Measurements from ENCODE around the gene WWOX. TPM values are rescaled to one million over a fixed set of nuclear protein-coding genes. Genes with fewer than 3 reads are reported as not detected.

The WWOX gene
- total and polyA plus RNA-seq, 2 of the 4 experiments (the other 2 are of a cell fraction) = 2.7 to 5.4 TPM

DNA sequence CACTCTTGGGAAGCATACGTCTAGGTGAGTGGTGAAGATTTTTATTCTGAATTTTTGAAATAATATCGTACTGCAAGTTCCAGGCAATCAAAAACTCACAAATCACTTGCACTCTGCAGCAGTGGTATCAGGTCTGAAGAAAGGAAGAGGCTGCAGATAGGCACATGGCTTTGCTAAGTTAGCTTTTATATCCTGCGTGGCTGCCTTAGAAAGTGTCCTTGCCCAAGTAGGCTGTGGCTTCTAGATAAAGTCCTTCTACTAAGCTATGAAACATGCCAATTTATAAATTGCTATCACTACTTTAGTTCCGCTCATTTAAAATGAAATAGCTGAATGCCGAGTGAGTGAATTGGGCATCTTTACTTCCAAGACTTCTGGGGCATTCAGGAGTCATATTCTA, 17.9 kb downstream of the WWOX start:
- no peaks in the 10 kb centered on the region for H3K4me1 ChIP-seq (ENCODE audit: control insufficient read depth, insufficient read depth, low read length)
- no peak overlapping the region for H3K23ac ChIP-seq (ENCODE audit: low read depth, low read length)
- dilution Hi-C loops (cut with HindIII; ENCODE audit: low sequenced_read_pairs, unreplicated experiment) (no loop called here), intact Hi-C loops (cut with micrococcal nuclease) (no loop called here), in situ Hi-C loops (cut with MboI; ENCODE audit: low sequenced_read_pairs) (loop anchor here (5.0 kb wide), 1 partner anchor 120 kb away; no protein-coding TSS in a partner anchor)
- no peak overlapping the region for H2AK9ac ChIP-seq (replicated peaks; ENCODE audit: low read depth, low read length, poor library complexity)
- no peak overlapping the region for H2BK120ac ChIP-seq (ENCODE audit: low read depth, low read length)
- H3K4ac ChIP-seq (ENCODE audit: low read depth, low read length) = no peak overlapping the region
- no peaks in the 10 kb centered on the region for H3K79me1 ChIP-seq (ENCODE audit: low read depth in 1 of 2, low read length in 2 of 2)
- H4K5ac ChIP-seq (ENCODE audit: low read depth, low read length) = no peak overlapping the region
- H2BK15ac ChIP-seq (ENCODE audit: low read depth, low read length) = no peak overlapping the region
- TF ChIP-seq, protein P1, sequence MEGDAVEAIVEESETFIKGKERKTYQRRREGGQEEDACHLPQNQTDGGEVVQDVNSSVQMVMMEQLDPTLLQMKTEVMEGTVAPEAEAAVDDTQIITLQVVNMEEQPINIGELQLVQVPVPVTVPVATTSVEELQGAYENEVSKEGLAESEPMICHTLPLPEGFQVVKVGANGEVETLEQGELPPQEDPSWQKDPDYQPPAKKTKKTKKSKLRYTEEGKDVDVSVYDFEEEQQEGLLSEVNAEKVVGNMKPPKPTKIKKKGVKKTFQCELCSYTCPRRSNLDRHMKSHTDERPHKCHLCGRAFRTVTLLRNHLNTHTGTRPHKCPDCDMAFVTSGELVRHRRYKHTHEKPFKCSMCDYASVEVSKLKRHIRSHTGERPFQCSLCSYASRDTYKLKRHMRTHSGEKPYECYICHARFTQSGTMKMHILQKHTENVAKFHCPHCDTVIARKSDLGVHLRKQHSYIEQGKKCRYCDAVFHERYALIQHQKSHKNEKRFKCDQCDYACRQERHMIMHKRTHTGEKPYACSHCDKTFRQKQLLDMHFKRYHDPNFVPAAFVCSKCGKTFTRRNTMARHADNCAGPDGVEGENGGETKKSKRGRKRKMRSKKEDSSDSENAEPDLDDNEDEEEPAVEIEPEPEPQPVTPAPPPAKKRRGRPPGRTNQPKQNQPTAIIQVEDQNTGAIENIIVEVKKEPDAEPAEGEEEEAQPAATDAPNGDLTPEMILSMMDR (conservative IDR thresholded peaks at IDR 0.05; ENCODE audit: low read depth, low read length) = no peak
- TF ChIP-seq SMC3 (IDR thresholded peaks at IDR 0.05; ENCODE audit: low read depth, low read length) (no peak), NFE2L2 (IDR thresholded peaks at IDR 0.05; ENCODE audit: low read depth, low read length) (no peak), CHD1 (IDR thresholded peaks at IDR 0.05; ENCODE audit: low read depth, low read length) (no peak), BHLHE40 (IDR thresholded peaks at IDR 0.05; ENCODE audit: low read depth, low read length) (no peak), MXI1 (IDR thresholded peaks at IDR 0.05; ENCODE audit: borderline replicate concordance, low read depth, low read length) (no peak), RAD21 (IDR thresholded peaks at IDR 0.05; ENCODE audit: low read length) (no peak)
- TF ChIP-seq, protein P2, sequence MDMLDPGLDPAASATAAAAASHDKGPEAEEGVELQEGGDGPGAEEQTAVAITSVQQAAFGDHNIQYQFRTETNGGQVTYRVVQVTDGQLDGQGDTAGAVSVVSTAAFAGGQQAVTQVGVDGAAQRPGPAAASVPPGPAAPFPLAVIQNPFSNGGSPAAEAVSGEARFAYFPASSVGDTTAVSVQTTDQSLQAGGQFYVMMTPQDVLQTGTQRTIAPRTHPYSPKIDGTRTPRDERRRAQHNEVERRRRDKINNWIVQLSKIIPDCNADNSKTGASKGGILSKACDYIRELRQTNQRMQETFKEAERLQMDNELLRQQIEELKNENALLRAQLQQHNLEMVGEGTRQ (IDR thresholded peaks at IDR 0.05; ENCODE audit: low read depth, low read length) = no peak
- TF ChIP-seq, protein P3, sequence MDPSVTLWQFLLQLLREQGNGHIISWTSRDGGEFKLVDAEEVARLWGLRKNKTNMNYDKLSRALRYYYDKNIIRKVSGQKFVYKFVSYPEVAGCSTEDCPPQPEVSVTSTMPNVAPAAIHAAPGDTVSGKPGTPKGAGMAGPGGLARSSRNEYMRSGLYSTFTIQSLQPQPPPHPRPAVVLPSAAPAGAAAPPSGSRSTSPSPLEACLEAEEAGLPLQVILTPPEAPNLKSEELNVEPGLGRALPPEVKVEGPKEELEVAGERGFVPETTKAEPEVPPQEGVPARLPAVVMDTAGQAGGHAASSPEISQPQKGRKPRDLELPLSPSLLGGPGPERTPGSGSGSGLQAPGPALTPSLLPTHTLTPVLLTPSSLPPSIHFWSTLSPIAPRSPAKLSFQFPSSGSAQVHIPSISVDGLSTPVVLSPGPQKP (IDR thresholded peaks at IDR 0.05; ENCODE audit: borderline replicate concordance, low read depth, low read length) = no peak
- H4K20me1 ChIP-seq (ENCODE audit: insufficient read depth, low read length) = no peaks in the 10 kb centered on the region
- H3K56ac ChIP-seq (ENCODE audit: extremely low read depth, insufficient read depth, low read length) = no peak overlapping the region
- CTCF ChIA-PET = no interaction called here
- DNase-seq = no peak
- H2AFZ ChIP-seq (replicated peaks; ENCODE audit: low read length, poor library complexity) = no peak overlapping the region
- H2AK5ac ChIP-seq (ENCODE audit: low read depth, low read length) = no peak overlapping the region
- no peak overlapping the region for H4K91ac ChIP-seq (ENCODE audit: insufficient read depth, low read depth, low read length)
- H3K9ac ChIP-seq (ENCODE audit: low read depth, low read length) = no peak overlapping the region
- no peak overlapping the region for H3K27ac ChIP-seq (ENCODE audit: insufficient read depth, low read length)
- H3K9me1 ChIP-seq (ENCODE audit: insufficient read depth, low read length) = no peaks in the 10 kb centered on the region
- H4K8ac ChIP-seq (ENCODE audit: low read depth in 2 of 2, low read length in 2 of 2) = no peak overlapping the region
- no peak overlapping the region for H2BK20ac ChIP-seq (ENCODE audit: low read depth, low read length)
- H3K27me3 ChIP-seq (ENCODE audit: control insufficient read depth, insufficient read depth, low read length) = no peaks in the 10 kb centered on the region
- ATAC-seq (ENCODE audit: low read depth) = no peak
- no peak overlapping the region for H3K14ac ChIP-seq (replicated peaks; ENCODE audit: low read depth, low read length)
- no peak overlapping the region for H2BK5ac ChIP-seq (ENCODE audit: low read depth, low read length, poor library complexity, severe bottlenecking)
- POLR2A ChIA-PET (ENCODE audit: unreplicated experiment) = no interaction called here
- no CpG with 5 or more reads among the region's 5 CpGs for WGBS, 2 experiments (ENCODE audit: extremely low coverage in 2 of 2, insufficient read length in 1 of 2)
- no peaks in the 10 kb centered on the region for H3K36me3 ChIP-seq (ENCODE audit: control insufficient read depth, insufficient read depth, low read length)
- H3K4me3 ChIP-seq (ENCODE audit: insufficient read depth, low read depth, low read length) = no peak overlapping the region
- H3K4me2 ChIP-seq (ENCODE audit: low read depth, low read length) = no peak overlapping the region
- H3K18ac ChIP-seq (ENCODE audit: low read depth, low read length) = no peak overlapping the region
- H3K9me3 ChIP-seq (ENCODE audit: control insufficient read depth, insufficient read depth, low read length) = no peaks in the 10 kb centered on the region
- BruUV-seq (replicated peaks) = no TSS peak
